Stimulated activated CD4-positive, alpha-beta T cell treated with anti-CD3 and anti-CD28 coated beads, Interleukin-15, amount 100 ng/mL, for 48 hours (primary cell): ENCODE results near the gene SHANK3.
"Not testable (repeated sequence)": the region's sequence is repeated elsewhere in the genome, so short reads cannot be mapped to it uniquely, and the experiment has no call there.

Experiments used
- DNase-seq, 2 donors: peaks; one replicate each; pipeline ENCODE4 v3.0.0-alpha.2; 2020; ENCODE audit warnings: low read depth in 2 of 2

The SHANK3 gene

DNA sequence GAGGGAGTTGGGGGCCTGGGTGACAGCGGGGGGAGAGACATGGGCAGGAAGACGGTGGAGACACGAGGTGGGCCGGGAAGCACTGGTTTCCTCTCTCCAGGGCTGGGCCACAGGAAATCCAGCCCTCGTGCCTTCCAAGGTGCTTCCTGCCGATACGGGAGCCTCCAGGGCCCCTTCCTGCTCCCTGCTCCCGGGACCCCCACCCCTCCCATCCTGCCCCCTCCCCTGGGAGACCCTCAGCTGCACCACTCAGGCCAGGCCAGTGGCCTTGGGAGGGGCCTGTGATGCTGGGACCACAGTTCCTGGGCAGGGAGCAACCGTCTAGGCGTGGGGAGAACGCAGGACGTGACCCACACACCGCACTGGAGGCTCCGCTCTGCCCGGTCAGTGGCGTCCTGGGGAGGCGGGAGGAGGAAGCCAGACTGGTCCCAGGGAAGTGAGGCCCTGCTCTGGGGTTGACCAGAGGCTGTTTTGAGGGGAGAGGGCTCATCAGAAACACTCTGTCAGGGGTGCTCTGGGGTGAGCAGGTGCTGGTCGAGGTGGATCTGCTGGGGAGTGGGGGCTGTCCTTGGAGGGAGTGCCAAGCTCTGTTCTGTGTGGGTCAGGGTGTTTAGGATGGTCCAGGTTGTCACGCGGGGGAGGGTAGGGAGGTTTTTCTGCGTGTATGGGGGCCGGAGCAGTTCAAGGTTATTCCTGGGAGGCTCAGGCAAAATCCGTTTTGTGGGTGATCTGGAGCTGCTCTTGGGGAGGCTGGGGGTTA lies at the start of gene SHANK3:
Gene SHANK3, plus strand, starts transcription at position 353 of the 760 bp plus-strand sequence.
- DNase-seq: no peak

DNA sequence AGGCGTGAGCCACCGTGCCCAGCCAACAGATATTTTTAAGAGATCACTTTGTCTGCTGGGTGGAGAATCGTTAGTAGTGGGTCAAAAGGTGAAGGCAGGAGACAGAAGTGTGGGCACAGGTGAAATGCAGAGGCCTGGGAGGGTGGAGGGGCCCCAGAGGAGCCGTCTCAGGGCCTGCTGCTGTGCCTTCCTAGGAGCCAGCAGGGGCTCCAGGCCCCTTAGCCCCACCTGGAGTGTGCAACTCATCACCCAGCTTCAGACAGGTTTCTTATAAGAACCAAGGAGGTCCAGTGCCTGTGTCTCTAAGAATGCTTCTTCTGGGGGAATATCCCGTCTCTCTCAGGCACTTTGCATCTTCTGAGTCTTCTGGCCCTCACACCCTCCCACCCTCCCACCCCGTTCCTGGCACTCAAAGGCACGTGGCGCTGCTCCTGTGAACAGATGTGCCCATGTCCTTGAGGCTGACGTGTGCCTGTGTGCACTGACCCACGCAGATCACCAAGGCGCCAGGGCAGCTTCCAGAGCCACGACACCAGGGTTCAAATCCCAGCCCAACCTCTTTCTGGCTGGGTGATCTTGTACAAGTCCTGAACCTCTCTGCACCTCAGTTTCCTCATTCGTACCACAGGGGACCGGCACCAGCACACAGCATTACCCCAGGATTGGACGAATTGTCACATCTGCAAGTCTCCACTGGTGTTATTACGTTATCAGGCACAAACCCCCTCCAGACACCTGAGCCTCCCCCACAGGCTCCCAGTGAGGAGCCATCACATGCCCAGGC lies 48.1 kb upstream of the SHANK3 start:
- DNase-seq: no peak

DNA sequence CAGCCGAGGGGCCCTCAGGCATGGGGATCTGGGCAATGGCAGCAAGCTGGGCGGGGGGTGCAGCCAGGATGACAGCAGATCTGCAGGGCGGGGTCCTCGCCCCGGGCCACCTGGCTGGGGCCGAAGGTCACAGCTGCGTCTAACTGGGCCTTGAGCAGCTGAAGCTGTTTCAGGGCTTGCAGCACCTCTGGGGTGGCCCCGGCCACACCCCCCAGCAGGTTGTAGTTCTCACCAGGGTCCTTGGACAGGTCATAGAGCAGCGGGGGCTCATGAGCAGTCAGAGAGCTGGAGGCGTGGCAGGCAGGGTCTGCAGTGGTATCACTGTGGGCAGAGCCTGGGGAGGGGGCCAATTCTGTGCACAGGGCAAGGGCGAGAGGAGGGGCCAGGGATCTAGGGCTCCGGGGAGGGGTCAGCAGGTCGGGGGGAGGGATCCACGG lies 47.5 kb upstream of the SHANK3 start:
- no peak for DNase-seq

DNA sequence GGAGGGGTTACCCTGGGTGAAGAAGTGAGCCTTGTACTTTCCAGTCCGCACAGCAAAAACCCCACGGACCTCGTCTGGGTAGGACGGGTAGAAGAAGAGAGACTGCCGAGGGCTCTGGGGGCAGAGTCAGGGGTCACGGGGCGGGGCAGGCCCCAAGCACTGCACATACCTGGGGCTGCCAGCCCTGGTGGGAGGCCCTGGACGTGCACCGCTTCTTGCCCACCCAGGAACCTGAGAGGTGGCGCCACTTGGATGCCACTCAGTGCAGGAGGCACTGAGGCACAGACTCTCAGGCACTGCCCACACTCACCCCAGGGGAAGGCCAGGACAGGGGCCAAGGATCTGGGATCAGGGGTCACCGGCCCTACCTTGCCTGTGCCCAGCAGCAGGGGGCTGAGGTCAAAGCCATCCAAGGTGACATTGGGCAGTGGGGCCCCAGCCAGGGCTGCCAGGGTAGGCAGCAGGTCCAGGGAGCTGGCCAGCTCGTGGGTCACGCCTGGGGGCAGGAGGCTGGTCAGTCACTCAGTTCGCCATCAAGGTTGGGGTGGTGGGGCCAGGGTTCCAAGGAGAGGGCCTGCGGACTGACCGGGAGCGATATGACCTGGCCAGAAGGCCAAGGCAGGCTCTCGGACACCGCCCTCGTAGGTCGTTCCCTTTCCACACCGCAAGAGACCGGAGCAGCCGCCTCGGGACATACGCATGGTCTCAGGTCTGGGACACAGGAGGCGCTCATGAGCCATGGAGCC lies 46.9 kb upstream of the SHANK3 start:
- no peak for DNase-seq

DNA sequence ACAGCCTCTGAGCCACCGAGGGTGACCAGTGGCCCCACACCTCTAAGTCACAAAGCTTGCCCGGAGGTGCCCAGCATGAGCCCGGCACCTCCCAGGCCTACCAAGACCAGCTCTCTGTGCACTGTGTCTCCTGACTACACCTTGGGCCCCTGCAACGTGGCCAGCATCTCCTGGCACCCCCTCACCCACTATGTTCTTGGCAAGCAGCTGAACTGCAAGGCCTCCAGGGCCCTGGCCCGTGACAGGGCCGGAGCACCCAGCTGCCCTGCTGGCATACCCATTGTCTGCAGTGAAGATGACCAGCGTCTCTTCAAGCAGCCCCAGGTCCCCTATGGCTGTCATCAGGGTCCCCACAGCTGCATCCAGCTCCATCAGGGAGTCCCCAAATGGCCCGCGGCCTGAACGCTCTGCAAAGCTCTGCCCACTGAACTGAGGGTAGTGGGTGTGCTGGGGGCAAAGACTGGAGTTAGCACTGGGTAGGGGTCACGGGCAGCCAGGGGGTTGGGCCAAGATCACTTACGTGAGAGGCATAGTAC lies 46.2 kb upstream of the SHANK3 start:
- no peak for DNase-seq

DNA sequence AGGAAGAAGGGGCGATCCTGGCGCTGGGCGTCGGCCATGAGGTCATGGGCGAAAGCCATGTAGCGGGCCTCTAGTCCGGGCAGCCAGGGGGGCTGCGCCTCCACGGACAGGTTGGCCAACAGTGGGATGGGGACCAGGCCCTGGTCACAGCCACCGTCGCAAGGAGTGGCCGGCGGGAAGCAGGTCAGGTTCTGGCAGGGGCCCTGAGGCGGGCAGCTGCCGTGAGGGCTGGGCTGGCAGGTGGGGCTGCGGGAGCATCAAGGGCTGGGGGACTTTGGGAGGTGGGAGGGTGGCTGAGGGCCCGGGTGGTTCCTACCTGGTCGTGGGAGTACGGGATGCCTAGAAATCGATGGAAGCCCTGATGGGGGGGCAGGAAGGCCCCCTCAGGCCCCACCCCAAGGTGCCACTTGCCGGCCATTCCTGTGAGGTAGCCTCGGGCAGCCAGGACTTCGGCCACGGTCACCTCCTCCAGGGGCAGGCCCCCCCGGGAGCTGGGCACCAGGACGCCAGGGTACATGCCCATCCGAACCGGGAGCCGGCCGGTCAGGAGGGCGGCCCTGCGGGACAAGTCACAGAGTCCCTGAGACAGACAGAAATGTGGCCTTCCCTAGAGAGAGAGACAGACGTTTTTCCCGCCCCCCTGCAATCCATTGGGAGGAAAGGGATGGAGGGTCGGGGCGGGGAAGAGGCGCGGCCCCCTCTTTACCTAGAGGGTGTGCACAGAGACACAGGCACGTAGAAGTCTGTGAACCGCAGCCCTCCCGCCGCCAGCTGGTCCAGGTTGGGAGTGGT lies 45.6 kb upstream of the SHANK3 start:
- no peak for DNase-seq

DNA sequence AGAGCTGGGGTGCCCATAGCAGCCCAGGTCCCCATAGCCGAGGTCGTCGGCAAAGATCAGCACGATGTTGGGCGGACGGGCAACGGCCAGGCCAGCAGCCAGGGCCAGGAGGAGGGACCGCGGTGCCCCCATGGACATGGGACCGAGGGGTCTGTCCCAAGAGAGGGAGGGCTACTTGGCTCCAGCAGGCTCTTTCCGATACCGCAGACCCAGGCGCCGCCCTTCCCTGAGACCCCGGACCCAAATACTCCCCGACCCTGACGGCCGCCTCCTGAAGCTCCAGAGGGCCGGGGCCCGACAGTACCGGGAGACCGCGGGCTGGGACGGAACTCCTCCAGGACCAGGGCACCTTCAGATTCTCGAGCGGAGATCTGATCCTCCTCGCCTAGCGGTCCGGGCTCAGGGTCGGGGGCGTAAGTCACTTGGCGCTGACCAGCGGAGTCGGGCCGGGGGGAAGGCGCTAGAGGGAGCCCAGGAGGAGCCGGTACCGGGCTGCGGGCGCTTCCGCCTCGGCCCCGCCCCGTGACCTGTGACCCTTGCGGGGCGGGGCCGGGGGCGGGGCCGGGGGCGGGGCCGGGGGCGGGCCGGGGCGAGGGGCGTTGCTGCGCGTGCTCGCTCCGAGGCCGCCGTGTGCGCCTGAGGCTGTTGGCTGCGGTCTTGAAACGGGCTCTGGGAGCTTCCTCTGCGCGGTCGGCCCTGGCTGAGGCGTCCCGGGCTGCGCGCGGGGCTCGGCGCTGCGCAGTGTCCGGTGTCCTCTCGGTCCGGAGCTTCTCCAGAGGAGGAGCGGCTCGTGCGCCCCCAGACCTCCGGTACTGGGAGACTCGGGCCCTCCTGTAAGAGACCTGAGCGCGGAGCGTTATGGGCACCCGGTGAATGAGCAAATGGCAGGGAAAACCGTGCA lies 44.7 kb upstream of the SHANK3 start, which contains the start of gene ARSA:
Gene ARSA, minus strand, starts transcription at position 511 of the 901 bp plus-strand sequence. Its CDS starts 373 bp downstream, at position 138.
- DNase-seq: peak; percentile 58 to 59

DNA sequence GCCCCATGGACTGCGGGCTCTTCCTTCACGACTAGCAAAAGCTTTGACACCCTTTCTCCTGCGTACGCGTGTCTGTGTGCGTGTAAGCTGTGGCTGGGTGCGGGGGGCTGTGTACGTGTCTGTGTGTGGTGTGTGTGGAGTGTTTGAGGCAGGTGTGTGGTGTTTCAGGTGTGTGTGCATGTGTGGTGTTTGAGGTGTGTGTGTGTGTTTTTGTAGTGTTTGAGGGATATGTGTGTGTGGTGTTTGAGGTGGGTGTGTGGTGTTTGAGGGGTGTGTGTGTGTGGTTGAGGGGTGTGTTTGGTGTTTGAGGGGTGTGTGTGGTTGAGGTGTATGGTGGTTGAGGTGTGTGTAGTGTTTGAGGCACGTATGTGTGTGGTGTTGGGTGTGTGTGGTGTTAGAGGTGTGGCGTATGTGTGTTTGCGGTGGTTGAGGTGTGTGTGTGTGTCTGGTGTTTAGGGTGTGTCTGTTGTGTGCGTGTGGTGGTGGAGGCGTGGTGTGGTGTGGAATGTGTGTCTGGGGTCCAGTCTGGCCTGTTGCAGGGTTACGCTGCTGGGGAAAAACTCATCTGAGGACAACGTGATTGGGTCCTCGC lies 44.0 kb upstream of the SHANK3 start:
- DNase-seq: no peak

DNA sequence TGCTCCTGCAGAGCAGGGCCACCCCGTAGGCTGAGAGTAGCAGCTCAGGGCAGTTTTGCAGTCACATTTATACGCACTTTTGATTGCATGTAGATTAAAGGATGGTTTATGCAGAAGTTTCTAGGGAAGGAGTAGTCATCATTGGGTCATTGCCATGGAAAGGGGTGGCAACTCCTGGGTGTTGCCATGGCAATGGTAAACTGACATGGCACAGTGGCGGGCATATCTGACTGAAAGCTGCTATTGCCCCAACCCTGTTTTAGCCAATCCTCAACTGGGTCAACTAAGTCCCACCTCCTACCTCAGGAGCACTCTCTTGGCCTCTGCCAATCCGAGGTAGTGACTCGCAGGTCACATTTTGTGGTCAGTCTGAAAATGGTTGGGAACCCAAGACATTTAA lies 42.2 kb upstream of the SHANK3 start:
- no peak for DNase-seq

DNA sequence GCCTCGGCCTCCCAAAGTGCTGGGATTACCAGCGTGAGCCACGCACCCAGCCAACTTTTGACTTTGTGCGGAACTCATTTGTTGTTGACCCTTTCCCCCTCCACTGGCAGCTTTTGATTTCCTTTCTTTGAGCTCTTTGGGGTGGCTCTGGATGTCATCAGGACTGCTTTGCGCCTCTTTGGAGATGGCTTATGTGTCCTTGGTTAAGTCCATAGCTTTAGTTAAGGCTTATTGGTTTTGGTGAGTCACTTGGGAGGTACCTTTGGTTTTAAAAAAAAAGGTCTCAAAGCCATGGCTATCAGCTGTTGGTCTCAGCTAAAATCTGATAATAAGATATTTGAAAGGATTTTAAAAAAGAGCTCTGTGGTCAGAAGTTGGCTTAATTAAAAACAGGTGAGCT lies 39.5 kb upstream of the SHANK3 start:
- DNase-seq: no peak

DNA sequence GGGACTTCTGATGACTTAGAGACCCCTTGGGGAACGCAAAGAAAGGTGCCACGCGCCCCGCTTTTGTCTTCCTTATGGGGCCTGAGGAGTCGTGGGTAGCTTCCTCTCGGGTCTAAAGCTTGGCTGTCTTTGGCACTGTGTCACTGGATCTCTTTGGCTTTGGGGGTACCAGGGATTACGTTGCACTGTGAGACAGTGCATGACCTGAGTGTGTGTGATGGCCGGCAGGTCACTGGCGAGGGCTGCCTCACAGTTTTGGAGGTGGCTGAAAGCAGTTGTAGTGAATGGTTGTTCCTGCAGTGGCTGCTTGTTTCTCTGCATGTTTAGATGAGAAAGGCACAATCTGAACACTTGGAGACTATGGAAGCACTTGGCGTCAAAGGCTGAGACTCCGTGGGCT lies 38.9 kb upstream of the SHANK3 start:
- no peak for DNase-seq

DNA sequence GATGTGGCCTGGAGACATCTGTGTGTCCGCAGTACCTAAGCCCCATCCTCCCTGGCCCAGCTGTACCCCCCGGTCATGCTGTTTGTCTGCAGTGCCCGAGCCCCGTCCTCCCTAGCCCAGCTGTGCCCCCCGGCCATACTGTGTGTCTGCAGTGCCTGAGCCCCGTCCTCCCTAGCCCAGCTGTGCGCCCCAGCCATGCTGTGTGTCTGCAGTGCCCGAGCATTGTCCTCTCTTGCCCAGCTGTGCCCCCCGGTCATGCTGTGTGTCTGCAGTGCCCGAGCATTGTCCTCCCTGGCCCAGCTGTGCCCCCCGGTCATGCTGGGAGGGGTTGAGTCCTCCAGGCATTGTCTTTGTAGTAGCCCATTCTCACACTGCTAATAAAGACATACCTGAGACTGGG lies 37.0 kb upstream of the SHANK3 start:
- no peak for DNase-seq

DNA sequence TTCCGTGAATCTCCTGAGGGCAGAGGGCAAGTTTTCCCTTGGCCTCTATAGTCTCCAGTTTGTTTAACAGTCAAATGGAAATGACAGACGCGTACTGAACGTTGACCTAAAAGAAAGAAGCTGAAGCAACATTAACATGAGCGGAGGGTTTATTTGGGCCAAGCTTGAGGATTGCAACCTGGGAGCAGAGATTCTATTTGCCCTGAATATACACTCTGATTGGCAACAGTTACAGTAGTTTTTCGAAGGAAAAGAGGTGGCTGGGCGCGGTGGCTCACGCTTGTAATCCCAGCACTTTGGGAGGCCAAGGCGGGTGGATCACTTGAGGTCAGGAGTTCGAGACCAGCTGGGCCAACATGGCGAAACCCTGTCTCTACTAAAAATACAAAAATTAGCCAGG lies 32.3 kb upstream of the SHANK3 start:
- not testable (repeated sequence) for DNase-seq

DNA sequence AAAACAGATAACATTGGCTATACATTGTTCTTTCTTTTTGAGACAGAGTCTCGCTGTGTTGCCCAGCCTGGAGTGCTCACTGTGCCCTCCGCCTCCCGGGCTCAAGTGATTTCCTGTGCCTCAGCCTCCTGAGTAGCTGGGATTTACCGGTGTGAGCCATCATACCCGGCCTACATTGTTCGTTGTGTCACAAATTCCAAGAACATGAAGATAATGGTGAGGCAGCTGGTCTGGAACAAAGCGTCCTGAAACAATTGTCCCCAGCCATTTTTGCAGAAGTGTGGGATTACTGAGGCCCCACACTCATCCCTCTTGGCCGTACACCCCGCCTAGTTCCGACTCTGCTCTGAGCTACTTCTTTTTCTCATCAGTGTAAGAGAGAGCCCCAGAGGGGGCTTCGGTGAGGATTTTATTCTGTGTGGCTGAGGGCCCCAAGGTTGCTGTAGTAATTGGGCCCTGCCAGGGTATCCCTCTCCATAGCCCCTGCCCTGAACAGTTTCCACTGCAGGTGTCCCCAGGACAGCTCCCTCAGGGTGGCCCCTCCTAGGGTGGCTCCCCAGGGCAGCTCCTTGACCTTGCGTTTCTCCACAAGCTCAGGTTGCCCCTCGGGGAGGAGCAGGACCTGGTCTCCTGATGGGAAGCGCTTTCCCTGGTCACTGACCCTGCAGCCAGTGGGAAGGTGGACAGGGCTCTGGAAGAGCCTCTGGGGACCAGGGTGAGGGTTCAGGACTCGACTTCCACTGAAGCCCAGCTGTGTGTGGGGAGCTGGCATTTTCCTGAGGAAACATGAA lies 31.6 kb upstream of the SHANK3 start:
- DNase-seq: no peak

DNA sequence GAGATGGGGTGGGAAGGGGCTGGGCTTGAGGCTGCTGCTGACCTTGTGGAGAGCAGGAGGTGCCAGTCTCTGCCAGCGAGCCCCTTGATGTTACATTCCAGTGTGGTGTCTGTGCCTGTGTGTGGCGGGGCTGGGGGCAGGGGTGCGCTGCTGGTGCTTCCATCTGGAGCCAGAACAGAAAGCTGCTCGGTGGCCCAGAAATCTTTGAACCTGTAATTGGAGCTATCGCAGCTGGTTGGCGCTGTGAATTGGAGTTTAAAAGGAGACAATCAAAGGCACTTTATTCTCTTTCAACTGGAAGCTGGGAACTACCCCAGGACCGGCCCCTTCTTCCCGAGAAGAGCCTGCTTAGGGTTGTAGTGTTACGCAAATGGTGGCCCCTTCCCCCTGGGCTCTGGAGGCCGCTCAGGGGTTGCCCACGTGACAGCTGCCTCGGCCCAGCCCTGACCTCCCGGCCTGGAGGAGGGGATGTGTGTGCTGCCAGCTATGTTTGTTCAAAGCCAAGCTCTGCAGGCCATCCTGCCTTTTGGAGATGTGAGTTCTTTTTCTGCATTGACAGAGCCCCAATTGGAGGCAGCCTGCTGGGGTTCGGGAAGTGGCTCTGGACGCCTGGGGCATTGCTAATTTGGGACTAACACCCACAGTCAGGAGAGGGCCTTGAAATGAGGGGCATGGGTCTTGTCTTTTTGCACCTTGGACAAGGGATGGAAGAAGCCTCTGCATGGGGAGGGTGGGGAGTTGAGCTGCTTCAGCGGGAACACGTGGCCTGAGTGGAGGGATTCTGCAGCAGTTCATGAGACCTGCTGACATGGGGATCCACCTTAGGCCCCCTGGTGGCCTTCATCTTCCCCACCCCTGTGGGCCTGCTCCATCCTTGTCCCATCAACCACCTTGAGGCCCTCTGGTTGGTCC lies 30.7 kb upstream of the SHANK3 start:
- DNase-seq: no peak

DNA sequence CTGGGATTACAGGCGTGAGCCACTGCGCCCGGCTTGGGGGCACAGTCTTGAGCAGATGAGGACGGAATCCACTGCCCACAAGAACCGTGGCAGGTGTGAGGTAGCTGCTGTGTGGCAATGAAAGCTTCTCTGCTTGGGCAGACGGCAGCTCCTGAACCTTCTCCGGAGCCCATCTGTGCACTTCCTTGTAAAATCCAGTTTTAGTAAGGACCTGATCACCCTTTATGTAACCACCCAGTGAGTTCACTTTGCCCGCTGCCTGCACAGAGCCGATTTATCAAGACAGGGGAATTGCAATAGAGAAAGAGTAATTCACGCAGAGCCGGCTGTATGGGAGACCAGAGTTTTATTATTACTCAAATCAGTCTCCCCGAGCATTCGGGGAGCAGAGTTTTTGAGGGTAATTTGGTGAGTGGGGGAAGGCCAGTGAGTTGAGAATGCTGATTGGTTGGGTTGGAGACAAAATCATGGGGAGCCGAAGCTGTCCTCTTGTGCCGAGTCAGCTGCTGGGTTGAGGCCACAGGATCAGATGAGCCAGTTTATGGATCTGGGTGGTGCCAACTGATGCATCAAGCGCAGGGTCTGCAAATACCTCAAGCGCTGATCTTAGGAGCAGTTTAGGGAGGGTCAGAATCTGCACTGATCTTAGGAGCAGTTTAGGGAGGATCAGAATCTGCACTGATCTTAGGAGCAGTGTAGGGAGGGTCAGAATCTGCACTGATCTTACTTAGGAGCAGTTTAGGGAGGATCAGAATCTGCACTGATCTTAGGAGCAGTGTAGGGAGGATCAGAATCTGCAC lies 29.4 kb upstream of the SHANK3 start:
- not testable (repeated sequence) for DNase-seq

DNA sequence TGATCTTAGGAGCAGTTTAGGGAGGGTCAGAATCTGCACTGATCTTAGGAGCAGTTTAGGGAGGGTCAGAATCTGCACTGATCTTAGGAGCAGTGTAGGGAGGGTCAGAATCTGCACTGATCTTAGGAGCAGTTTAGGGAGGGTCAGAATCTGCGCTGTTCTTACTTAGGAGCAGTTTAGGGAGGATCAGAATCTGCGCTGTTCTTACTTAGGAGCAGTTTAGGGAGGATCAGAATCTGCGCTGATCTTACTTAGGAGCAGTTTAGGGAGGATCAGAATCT lies 28.9 kb upstream of the SHANK3 start:
- DNase-seq: not testable (repeated sequence)
